GM12878 (cell line): ENCODE results near the gene MKRN1.

Experiments
- FOXM1 ChIP-seq: IDR thresholded peaks from 2 replicates; pipeline ENCODE4 v1.6.1; 2012; ENCODE audit warnings: low read depth, mild to moderate bottlenecking, inconsistent platforms, low read length, moderate library complexity
- JUND ChIP-seq: IDR thresholded peaks from 2 replicates; pipeline ENCODE4 v1.6.1; 2012; ENCODE audit warnings: low read depth, mild to moderate bottlenecking, low read length, improper control_type of control experiment, moderate library complexity

DNA sequence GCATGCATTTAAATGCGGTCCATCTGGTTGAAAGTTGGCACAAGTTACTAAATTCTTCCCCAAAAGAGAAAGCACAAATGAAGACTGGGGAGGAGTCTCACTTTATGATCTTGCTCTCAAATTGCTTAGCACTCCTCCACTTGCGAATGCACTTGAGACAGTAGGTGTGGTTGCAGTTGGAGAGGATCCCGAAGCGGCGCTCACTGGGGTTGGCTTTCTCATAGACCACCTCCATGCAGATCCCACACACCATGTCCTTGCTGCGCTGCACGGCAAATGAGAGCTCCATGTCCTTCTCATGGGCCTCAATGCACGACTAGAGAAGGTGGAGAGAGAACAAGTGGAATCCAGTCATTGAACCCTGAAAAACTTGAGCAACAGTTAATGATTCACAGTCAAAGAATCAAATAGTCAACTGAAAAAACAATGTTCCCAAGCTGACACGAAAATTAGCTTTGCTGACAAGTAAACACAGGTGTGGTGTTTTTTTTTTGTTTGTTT, 22.7 kb downstream of the MKRN1 start:
- TF ChIP-seq FOXM1 (no peak), JUND (no peak)
